Cardiac fibroblast (primary cell): ENCODE data around the gene ZFP92.
A peak's percentile ranks its signal among the peaks of the same experiment; 100 is the strongest.

Experiments used
- DNase-seq, 2 donors: peaks; one replicate each; pipeline versions ENCODE4 v3.0.0 to v3.0.0-alpha.2; 2010; ENCODE audit warnings: low read depth in 2 of 2
- H3K4me3 ChIP-seq, 2 donors: replicated peaks in 1 of 2; 1 replicate in 1 of 2; 2 replicates in 1 of 2; pipeline ENCODE4 v1.5.1; 2011; ENCODE audit warnings: low read depth in 2 of 2, low read length in 2 of 2, mild to moderate bottlenecking in 2 of 2, moderate library complexity in 1 of 2
- TF ChIP-seq, protein P1 (sequence below): IDR thresholded peaks from one replicate; pipeline ENCODE4 v1.5.1; 2011; ENCODE audit warnings: low read depth, mild to moderate bottlenecking, low read length, inconsistent platforms

The ZFP92 gene

DNA sequence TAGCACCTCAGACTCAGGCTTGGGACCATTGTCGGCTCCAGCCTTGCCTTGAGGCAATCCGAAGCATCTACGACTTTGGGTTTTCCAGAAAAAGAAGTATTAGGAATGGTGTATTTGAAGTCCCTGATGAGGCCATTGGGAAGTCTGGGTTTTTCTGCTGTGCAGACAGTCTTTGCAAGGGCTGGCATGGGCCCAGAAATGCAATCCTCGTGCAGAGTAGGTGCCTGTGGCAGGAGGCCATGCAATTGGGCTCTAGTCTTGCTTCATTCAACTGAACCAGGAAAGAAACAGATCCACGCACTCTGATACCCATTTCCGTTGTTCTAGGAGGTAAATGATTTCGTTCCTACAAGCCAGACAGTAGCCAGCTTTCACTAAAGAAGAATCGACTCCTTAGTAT is 12.4 kb downstream of the ZFP92 start:
- TF ChIP-seq, protein P1, sequence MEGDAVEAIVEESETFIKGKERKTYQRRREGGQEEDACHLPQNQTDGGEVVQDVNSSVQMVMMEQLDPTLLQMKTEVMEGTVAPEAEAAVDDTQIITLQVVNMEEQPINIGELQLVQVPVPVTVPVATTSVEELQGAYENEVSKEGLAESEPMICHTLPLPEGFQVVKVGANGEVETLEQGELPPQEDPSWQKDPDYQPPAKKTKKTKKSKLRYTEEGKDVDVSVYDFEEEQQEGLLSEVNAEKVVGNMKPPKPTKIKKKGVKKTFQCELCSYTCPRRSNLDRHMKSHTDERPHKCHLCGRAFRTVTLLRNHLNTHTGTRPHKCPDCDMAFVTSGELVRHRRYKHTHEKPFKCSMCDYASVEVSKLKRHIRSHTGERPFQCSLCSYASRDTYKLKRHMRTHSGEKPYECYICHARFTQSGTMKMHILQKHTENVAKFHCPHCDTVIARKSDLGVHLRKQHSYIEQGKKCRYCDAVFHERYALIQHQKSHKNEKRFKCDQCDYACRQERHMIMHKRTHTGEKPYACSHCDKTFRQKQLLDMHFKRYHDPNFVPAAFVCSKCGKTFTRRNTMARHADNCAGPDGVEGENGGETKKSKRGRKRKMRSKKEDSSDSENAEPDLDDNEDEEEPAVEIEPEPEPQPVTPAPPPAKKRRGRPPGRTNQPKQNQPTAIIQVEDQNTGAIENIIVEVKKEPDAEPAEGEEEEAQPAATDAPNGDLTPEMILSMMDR, result no peak
- no peak overlapping the region for H3K4me3 ChIP-seq
- peak in 1 of 2 donors; percentile 28 for DNase-seq

DNA sequence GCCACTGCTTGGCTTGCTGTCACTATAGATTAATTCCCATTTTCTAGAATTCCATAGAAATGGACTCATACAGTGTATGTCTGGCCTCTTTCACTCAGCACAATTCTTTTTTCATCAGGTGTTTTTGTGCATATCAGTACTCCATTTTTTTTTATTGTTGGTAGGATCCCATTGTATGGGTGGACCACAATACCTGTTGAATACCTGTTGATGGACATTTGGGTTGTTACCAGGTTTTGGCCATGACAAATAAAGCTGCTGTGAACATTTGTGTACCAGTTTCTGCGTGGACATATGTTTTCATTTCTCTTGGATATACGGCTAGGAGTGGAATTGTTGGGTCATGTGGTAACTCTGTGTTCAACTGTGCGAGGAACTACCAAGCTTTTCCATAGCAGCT is 14.9 kb downstream of the ZFP92 start:
- no peak for DNase-seq
- H3K4me3 ChIP-seq, result no peak overlapping the region
- TF ChIP-seq, protein P1, result no peak

DNA sequence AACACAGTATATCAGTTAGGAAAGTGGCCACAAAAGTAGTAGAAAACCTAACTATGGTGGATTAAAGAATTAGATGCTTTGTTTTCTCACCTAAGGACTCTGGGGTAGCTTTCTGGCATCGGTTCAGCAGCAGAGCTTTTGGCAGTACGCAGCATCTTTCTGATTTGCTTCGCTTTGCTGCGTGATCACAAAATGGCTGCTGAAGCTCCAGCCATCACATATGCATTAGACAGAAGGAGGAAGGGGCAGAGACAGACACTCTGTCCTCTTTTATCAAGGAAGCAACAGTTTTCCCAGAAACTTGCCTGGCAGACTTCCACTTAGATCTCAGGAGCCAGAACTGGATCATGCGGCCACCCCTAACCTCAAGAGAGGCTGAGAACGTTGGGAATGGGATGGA is 19.5 kb downstream of the ZFP92 start:
- H3K4me3 ChIP-seq, result no peak overlapping the region
- DNase-seq, result no peak
- TF ChIP-seq, protein P1, result no peak

DNA sequence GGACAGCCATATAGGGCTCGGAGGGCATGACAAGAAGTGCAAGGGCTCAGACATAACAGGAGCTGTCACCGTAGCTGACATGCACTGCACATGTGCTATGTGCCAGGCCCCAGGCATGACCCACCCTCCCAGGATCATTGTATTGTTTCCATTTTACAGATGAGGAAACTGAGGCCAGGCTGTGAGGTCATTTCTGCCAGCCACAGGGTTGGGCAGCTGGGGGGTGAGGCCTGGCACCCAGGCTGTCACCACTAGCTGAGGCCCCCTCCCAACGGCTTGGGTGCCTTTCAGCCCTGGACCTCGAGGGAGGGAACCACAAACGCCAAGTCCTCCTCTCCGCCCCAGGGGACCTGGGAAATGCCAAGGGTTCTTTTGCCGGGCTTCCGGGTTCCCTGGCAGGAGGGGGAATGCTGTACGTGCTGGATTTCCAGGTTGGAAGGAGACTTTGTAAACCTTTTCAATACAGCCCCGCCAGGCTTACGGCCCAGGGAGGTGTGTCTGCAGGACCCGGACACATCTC is 21.9 kb downstream of the ZFP92 start:
- DNase-seq, result no peak
- H3K4me3 ChIP-seq, result no peak overlapping the region
- TF ChIP-seq, protein P1, result no peak

DNA sequence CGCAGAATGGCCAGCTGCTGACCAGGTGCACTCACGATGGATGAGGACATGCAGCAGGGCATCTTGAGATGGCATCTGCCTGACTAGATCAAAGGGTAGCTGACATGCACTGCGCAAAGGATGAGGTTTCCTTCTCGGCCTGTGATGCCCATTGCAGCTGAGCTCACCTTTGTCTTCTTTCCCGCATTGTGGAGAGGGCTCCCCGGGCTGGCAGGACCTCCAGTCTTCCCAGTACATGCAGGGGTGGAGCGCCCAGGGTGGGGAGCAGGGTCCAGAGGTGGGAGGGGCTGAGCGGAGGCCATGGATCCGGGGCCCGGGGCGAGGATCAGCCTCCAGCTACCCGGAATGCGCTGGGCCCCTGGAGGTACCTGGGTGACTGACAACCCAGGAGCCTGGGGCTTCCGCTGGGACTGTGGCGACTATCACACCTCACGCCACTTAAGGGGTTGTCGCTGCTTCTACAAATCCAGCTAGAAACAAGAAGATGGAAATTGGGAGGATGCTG is 22.6 kb downstream of the ZFP92 start:
- TF ChIP-seq, protein P1, result no peak
- no peak for DNase-seq
- no peak overlapping the region for H3K4me3 ChIP-seq

DNA sequence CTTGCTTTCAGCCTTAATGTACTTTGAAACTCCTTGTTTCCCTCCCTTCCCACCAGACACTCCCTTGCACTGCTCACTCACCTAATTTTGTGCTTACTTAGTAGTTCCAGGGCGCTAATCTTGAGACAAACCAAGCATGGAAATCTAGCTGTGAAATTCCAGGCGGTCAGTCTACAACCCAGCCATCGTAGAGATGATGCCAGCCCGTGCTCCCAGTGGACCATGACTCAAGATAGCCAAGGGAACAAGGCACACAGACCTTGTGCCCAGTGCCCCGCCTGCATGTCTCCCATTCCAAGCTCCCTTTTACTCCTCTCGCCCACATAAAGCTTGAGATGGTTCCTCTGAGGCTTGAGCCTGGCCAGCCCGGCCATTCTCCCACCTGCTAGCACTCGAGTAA is 23.5 kb downstream of the ZFP92 start:
- no peak for DNase-seq
- H3K4me3 ChIP-seq, result no peak overlapping the region
- TF ChIP-seq, protein P1, result no peak

DNA sequence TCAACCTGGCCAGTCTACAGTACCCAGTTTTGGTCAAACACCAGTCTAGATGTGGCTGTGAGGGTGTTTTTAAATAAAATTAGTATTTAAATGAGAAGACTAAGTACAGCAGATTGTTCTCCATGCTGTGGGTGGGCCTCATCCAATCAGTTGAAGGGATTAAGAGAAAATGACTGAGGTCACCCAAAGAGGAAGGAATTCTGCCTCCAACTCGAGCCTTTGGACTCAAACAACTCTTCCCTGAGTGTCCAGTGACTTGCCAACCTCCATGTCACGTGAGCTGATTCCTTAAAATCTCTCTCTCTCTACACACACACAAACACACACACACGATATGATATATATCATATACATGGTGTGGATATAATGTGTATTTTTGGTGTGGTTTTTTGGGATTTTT is 24.6 kb downstream of the ZFP92 start:
- H3K4me3 ChIP-seq, result no peak overlapping the region
- DNase-seq, result no peak
- TF ChIP-seq, protein P1, result no peak
